HG03045 (cell line): ENCODE data around the gene VAV2.
"Not testable (repeated sequence)": the region's sequence is repeated elsewhere in the genome, so short reads cannot be mapped to it uniquely, and the experiment has no call there.

Experiments
- ATAC-seq: cut with Tn5 transposase; IDR thresholded peaks from one replicate; pipeline ENCODE4 v1.9.1; 2021; ENCODE audit warnings: mild to moderate bottlenecking, moderate library complexity; ENCODE audit not compliant: unreplicated experiment

The VAV2 gene

DNA sequence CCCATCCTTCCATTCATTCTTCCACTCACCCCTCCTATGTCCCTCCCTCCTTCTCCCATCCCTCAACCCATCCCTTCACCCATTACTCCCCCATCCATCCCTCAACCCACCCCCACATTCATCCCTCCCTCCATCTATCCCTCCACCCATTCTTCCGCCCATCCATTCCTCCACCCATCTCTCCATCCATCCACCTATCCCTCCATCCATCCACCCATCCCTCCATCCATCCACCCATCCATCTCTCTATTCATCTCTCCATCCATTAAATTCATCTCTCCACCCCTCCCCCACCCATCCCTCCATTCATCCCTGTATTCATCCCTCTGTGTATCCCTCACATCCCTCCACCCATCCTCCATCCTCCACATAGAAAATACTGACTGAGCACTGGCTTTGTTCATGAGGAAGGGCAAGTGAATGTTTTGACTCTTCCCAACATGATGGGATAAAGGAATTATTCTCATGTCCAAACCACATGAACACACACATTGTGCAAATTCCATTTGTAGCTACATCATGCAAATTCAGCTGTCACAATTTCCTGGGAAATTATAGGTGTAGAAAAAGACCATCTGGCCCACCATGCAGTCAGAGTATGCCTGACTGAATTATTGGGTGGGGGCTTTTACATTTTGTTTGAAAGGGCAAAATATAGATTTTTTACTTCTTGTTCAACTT is 6.9 kb upstream of the VAV2 start:
- no peak for ATAC-seq

DNA sequence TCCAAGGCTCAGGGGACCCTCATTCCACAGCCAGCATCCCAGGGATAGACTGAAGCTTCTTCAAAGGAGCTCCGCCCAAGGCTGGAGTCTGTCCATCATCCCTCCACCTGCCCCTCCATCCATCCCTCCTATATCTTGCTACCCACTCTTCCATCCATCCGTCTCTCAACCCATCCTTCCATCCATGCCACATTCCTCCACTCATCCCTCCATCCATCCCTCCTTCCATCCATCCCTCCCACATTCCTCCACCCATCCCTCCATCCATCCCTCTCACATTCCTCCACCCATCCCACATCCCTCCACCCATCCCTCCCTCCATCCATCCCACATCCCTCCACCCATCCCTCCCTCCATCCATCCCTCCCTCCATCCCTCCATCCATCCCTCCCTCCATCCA is 5.5 kb upstream of the VAV2 start:
- no peak for ATAC-seq

DNA sequence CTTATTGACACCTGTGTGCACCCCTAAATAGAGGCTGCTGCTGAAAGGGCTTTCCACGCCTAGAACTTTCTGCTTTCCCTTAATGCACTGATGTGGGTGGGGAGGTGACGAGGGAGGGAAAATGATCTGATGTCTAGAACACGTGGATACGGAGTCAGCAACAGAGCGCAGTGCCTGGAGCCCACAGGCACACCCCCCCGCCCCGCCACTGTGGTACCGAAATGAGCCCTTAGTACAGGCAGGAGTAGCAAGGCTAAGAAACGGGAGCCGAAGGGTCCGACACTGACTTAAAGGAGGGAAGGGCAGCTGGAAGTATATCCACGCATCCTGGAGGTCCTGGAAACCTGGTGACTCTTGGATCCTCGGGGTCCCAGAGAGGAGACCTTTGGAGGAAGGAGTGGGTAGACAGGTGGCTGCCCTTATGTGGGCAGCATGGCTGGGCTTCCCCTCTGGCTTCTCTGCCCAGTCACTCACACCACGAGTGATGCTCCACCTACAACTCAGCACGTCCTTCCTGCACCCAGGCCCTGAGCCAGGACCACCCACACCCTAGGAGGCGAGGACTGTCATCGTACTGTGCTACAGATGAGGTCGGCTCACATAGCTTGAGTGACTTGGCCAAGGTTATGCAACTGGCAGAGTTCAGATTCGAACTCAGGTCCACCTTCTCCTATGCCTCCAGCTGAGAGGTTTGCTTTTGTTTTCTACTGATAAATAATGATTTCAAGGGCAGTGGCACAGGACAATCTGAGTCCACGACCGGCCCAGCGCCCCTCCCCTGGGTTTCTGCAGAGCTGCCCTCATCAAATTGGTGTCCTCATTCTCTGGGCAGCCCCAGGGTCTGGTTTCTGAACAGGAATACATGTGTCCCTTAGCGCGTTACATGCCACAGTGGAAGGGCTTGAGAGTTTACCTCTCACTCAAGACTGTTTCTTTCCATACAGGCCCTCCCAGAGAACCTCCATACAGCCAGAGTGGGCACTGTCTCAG is 4.7 kb upstream of the VAV2 start:
- ATAC-seq = no peak

DNA sequence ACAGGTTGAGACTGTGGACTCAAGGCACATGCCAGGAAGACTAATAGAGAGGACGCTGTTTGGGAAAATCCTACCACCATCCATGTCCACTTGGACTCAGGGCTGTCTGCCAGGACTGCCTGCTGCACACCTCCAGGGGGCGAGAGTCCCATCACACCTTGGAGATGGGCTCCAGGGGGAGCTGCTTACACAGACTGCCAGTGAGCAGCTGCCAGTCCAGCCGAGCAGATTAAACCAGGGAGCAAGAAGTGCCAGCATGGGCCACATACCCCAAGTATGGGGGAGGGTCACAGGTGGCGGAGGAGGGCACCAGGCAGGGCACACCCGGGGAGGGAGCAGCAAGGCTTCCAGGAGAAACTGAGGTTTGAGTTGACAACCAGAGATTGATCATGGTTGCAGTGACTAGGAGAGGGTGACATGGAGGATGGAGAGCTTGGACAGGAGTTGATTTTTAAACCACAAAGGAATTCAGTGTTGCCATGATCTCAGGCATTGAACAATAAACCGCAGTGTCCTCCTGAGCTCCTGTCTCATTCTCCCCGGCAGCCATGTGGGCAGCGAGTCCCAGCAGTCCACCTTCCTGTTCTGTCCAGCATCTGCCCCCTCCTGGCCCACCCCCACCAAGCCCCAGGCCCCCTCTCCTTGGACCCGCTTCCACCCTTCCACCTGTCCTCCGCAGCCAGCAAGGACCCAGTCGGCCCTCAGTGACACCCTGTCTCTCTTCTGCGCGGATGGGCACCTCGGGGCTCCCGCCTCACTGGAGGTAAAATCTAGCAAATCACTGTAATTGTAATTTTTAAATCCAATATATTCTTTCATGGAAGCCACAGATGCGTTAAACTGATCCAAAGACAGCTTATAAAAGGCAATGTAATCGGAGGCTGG is 3.1 kb upstream of the VAV2 start:
- no peak for ATAC-seq

DNA sequence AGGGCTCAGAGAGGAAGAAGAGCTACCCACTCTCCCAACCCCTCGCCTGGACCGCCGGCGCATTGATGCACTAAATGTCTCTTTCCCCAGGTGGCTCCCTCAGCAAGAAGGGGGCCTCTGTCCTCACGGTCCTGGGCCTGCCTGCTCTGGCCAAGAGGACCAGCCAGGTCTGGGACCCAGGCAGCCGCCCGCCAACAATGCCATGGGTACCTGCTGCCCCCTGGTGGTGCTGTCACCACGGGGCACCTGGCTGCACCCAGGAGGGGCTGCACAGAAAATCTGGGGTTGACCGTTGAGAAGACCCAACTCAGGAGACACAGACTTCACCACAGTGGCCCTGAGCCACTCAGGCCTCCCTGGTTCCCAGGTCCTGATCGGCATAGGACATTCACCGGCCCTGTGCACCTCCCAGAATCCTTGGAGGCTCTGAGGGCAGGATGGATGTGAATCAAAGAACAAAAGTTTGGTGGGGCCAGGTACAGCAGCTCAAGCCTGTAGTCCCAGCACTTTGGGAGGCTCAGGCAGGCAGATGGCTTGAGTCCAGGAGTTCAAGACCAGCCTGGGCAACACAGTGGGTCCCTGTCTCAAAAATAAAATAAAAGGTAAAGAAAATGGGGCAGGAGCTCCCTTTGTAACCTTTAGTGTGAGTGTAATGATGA is 2.4 kb upstream of the VAV2 start:
- no peak for ATAC-seq

DNA sequence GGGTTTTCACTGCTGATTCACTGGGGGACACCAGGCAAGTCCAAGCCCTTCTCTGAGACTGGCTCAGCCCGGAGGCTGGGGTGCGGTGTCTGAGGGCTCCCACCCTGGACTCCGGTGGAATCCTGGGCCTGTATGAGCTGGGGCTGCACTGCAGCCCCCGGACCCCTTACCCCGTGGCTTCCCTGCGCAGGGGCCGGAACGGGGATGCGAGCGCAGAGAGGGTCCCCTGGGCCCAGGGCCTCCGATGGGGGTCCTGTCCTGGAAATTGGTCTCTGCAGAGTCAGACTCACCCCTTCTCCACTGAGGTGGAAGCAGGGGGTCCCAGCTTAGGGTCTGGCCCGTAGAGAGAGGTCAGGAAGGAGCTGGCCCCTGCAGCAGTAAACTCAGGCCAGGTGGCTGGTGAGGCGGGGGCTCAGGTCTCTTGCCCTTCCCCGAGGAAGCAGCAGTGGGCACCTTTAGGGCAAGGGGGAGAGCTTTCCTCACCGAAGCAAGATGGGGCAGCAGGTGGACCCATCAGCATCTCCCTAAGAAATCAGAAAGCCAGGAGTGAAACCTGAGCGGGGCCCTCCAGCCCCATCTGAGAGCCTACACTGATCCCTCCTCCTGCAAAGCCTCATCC is 1.6 kb upstream of the VAV2 start:
- ATAC-seq = no peak

DNA sequence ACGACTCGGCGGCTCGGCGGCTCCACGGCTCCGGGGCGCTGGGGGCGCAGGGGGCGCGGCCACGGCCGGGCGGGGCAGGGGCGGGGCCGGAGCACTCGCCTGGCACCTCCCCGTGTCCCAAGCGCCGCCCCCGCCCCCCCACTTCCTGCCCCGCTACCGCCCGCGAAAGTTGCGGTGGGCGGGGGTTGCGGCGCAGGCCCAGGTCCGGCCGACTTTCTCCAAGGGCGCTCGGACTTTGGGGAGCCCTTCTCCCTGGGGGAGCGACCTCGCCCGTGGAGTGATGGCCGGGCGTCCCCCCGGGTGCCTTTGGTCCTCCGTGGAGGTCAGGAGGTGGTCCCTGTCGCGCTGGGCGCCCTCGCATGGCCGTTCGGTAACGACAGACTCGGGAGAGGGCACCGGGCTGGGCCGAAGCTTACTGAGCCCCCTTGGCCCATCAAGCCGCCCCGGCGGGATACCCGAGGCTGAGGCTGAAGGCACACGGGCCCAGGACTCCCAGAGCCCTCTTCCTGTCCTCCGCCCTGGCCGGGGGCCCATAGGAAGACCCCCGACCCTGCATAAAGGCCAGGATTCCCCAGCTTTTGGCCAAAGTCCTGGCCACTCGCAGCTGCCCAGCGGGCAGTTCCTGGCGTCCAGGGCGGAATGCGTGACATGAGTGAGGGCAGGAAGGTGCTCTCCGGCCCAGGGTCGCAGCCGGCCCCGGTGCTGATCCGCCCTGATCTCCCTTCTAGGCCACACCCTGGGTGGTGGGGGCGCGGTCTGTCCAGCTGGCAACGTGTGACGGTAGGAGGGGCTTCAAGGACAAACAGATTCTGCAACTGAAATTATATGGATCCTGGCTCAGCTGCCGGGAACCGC is 883 bp upstream of the VAV2 start:
- peak; percentile 50 for ATAC-seq

DNA sequence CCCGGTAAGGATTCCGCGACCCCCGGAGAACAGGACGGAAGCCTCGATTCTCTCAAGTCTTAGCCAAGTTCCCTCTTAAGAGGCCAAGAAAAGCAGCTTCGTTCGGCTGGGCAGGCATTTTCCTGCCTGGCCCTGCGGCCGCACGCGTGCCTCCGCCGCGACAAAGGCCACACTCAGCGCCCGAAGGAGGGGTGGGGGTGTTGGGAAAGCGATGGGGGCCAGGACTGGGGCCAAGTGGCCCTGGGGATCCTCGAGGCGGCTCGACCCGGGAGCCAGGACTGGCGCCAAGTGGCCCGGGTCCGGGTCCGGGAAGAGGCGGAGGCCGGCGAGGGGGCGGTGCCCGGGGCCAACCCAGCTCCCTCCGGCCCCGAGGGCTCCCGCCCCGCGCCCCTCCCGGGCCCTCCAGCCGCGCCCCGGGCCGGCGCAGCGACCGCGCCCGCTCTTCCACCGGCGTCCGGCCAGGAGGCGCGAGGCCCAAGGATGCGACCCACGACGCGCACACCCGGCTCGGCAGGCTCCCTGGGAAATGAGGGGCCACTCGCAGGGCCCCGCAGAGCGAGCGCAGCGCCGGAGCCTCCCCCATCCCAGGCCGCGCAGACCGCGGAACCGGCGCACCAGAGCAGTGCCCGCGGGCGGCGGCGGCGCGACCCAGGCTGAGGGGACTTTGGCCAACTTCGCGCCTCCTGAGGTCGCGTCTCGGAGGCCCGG is 756 bp downstream of the VAV2 start:
- ATAC-seq = peak; percentile 17

DNA sequence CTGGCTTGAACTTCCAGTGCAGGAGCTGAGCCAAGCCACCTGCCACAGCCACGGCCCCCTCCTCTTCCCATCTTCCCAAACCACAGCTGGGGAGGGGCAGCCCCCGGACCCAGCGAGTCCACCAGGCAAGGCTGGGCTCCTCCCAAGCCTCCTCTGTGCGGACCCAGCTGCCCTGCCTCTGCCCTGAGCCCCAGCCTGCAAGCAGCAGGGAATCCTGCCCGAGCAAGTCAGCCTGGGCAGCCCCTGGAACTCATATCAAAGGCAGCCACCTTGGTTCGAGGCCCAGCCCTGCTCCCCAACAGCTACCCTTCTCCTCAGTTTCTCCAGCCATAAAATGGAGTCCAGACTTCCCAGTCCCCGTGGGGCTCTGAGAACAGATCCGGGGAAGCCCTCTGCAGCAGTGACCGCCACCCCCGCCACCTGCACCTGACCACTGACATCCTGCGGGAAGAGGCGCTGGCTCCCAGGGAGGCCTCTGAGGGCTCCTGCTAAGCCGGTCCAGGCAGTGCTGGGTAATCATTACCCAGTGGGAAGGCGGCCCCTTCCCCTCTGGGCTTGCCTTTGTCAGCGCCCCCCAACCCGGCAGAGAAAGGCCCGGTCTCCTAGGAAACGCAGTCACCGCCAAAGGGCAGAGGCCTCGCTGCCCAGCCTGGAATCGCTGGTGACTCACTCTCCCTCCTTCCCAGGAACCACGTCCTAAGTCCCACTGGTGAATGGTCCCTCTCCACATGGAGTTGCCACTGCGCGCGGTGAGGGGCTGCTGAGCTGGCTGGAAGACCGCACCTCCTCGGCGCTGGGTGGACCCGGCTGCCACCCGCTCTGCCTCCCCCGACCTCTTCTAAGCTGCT is 1.5 kb downstream of the VAV2 start:
- no peak for ATAC-seq

DNA sequence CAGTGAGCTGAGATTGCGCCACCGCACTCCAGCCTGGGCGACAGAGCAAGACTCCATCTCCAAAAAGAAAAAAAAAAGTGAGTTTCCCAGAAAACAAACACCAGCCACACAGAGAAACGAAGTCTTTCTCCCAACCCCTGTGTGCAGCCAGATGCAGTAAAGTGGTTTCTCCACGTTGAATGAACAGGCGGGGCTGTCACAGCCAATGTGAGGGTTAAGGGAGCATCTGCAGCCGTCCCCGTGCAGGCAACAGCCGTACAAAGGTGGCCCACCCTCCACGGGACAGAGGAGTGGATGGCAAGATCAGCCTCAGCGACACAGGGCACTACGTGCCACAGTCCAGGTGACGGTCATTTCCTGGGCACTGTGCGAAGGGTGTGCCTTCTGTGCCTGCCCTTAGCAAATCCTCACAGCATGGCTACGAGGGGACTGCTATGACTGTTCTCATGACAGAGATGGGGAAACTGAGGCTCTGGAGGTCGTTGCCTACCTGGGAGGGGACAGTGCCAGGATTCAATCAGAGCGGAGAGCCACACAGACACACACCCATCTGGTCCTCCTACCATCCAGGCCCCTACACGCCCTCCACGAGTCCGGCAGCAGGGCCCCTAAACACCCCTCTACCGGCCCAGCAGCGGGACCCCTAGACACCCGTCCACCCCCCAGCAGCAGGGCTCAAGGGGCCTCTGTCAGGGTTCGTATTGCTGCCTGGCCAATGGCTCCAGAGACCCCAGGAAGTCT is 2.3 kb downstream of the VAV2 start:
- ATAC-seq = no peak

DNA sequence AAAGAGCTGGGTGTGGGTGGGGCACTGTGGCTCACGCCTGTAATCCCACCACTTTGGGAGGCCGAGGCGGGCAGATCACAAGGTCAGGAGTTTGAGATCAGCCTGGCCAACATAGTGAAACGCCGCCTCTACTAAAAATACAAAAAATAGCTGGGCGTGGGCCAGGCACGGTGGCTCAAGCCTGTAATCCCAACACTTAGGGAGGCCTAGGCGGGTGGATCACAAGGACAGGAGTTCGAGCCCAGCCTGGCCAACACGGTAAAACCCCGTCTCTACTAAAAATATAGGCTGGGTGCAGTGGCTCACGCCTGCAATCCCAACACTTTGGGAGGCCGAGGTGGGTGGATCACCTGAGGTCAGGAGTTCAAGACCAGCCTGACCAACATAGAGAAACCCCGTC is 3.4 kb downstream of the VAV2 start:
- ATAC-seq = not testable (repeated sequence)

DNA sequence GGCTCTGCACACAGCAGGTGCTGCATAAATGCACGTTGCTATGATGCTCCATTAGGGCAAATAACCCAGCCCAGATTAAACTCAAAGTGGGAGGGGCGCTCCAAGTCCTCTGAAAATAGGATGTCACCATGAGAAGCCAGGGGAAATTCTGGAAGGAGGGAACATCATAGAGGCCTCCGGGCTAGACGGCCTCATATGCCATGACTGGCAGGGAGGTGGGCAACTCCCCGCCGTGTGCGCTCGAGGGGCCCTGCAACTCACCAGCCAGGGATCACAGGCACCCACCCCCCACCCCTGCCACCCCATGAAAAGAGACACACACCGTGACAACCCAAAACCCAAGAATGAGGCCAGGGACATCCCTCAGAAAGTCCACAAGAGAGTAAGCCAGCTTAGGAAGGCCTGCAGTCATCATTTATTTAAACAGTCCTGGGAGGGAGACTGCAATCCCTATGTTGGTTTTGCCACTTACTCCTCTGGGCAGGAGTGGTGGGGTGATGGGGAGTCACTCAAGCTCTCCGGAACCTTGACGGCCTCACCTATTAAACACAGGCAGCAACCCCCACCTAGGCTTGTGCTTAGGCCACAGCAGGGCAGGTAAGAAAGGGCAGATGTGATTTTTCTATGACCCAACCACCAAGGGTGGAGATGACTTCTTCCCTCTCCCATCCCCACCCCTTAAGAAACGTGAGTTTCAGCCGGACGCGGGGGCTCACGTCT is 4.0 kb downstream of the VAV2 start:
- no peak for ATAC-seq

DNA sequence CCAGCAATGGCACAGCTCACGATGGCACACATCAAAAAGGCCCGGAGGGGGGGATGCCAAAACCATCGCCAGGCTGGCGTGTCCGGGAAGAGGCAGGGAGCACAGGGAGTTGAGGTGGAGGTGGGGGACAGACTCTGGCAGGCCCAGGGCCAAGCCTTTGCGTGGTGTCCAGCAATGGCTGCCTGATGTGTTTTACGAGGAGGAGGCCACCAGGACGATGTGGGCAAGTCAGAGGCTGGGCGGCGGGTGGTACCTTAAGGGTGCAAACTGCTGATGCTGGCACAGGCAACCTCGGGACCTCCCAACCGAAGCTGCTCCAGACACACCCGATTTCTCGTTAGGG is 4.7 kb downstream of the VAV2 start:
- no peak for ATAC-seq

DNA sequence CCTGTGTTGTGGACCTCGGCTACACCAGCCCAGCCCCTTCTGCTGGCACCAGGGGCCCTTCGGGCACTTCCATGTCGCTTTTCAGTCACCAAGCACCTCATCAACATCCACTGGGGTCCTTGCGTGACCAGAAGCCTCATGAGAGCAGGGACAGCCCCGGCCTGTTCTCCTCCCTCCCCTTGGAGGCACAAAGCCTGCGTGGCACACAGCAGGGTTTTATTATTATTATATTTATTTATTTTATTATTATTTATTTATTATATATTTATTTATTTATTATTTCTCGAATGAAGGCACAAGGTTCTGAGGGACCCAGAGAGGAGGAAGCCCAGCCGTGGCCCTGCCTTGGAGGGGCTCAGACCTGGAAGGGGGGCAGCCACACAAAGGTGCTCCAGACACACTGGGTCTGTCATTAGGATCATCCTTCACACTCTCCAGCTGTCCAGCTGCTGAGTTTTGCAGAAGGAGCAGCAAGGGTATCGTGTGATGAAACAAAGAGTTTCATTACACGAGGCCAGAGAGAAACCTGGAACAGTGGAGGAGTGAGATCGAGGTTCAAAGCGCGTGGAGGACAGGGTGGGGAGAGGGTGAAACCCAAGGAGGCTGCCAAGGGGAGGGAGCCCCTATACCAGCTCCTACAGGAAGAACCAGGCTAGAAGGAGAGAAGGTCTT is 5.2 kb downstream of the VAV2 start:
- no peak for ATAC-seq

DNA sequence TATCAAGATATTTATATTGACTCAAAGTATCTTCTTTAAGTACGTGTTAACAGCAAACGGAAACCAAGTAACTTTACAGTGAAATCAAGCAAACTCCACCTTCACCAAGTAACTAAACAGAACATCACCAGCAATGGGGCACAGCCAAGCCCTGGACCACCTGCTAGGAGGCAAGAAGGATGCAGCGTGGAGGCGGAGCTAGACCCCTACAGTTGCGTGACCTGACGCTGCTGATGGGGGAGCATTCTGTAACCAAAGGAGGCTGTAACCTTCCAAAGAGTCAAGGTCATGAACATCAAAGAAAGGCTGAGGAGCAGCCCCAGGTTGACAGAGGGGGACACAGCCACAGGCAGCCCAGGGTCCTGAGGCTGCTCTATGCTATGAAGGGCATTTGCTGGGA is 6.1 kb downstream of the VAV2 start:
- no peak for ATAC-seq
